GM12891 (cell line): ENCODE results near the gene UCKL1.

Source experiments
- POLR2AphosphoS5 ChIP-seq: IDR thresholded peaks from 2 replicates; pipeline ENCODE4 v1.6.1; 2011; ENCODE audit warnings: low read depth, low read length, control low read depth
- SPI1 ChIP-seq: IDR thresholded peaks from 2 replicates; pipeline ENCODE4 v1.6.1; 2011; ENCODE audit warnings: low read depth, low read length, control low read depth
- TAF1 ChIP-seq: IDR thresholded peaks from 2 replicates; pipeline ENCODE4 v1.6.1; 2011; ENCODE audit warnings: low read depth, low read length, control low read depth

- no peak for TF ChIP-seq POLR2AphosphoS5
- TF ChIP-seq TAF1, result no peak
- TF ChIP-seq SPI1, result no peak
These were observed 18.4 kb upstream of the UCKL1 start for GRCh38 chr20:63974402-63975200.
